Smooth muscle cell of trachea (primary cell): ENCODE data around the gene TLR8. TPM values are rescaled to one million over a fixed set of nuclear protein-coding genes. Genes with fewer than 3 reads are reported as not detected.

ENCODE experiments used
- total RNA-seq: library from RNA; depleted of rRNA; stranded (reverse); fragments of >200 nt; gene quantifications from 2 replicates; pipeline ENCODE4 v1.2.1, GENCODE V29; 2014

TLR8 gene
- not detected in 2 replicates for total RNA-seq

GRCh38 chrX:12906046-12906761, at the start of gene TLR8:
TSS of gene TLR8 (plus strand) at chrX:12906620. CDS start at chrX:12906707, 87 bp downstream.

GRCh38 chrX:12866451-12867377, 39.7 kb upstream of the TLR8 start, which contains the start of gene TLR7:
TSS of gene TLR7 (plus strand) at chrX:12867072. CDS start at chrX:12867579, 507 bp downstream.

Other genes starting within 250 kb of the TLR8 start
- 34.6 and 36.5 TPM in 2 replicates for gene PRPS2, start 115.2 kb upstream of the TLR8 start, total RNA-seq
- not detected in 2 replicates for gene TLR7, start 39.5 kb upstream of the TLR8 start, total RNA-seq
- gene TMSB4X, start 68.5 kb downstream of the TLR8 start, total RNA-seq = 9,264 and 10,235 TPM in 2 replicates
- gene FAM9C, start 138.0 kb downstream of the TLR8 start, total RNA-seq = under 0.01 TPM in 1 of 2 replicates, not detected in the other